Psoas muscle (tissue), 8 donors: Measurements from ENCODE around the gene WDHD1. TPM values are rescaled to one million over a fixed set of nuclear protein-coding genes. Genes with fewer than 3 reads are reported as not detected.

ENCODE experiments used
- ATAC-seq, 4 donors: fragments of 200-7000 bp; cut with Tn5 transposase; one replicate each; pipeline ENCODE4 v1.9.1; 2020; ENCODE audit warnings: moderate library complexity in 3 of 4, mild to moderate bottlenecking in 2 of 4
- DNase-seq, 2 donors: peaks; one replicate each; pipeline ENCODE4 v3.0.0-alpha.2; 2020
- H3K27ac ChIP-seq: fragments of 200-600 bp; one replicate; pipeline ENCODE4 v1.8.0; 2022
- H3K27me3 ChIP-seq, 3 donors: fragments of 200-600 bp in 1 of 3; one replicate each; pipeline versions ENCODE4 v1.6.1 to v1.8.0; 2013 to 2022; ENCODE audit warnings: low read length in 2 of 3, mild to moderate bottlenecking in 2 of 3, moderate library complexity in 1 of 3; ENCODE audit not compliant: insufficient read depth in 3 of 3
- H3K36me3 ChIP-seq, 2 donors: fragments of 200-600 bp in 1 of 2; one replicate each; pipeline versions ENCODE4 v1.6.1 to v1.8.0; 2013 to 2022; ENCODE audit warnings: low read depth in 1 of 2, mild to moderate bottlenecking in 1 of 2, moderate library complexity in 1 of 2; ENCODE audit not compliant: insufficient read depth in 1 of 2
- H3K4me1 ChIP-seq: fragments of 200-600 bp; one replicate; pipeline ENCODE4 v1.8.0; 2022
- H3K4me3 ChIP-seq: fragments of 200-600 bp; one replicate; pipeline ENCODE4 v1.8.0; 2022; ENCODE audit warnings: mild to moderate bottlenecking
- H3K9me3 ChIP-seq: fragments of 200-600 bp; one replicate; pipeline ENCODE4 v1.8.0; 2022
- WGBS, 3 donors: extraction: QIAGEN DNeasy Blood & Tissue Kit; methylation state at CpG; one replicate each; pipeline versions ENCODE4 v1.1.6 to v1.1.7; 2013; 5-methylcytosine and 5-hydroxymethylcytosine counted together
- intact Hi-C, 2 donors: fragments of 100-400 bp; cut with DNase I; formaldehyde crosslinking; loops; one replicate each; pipeline versions ENCODE4 v1.11.0 to v1.14.2; 2022
- polyA plus RNA-seq, 3 donors: library from polyadenylated mRNA; stranded (reverse); fragments of 200-250 nt; gene quantifications; one replicate each; pipeline ENCODE4 v1.2.3, GENCODE V29; 2013
- total RNA-seq, 4 donors: library from RNA; stranded (reverse); fragmentation: NEBNext Ultra II Directional in 2 of 4; extraction: Animal tissue kit (Norgen Biotek cat#: 25700) in 2 of 4; gene quantifications; one replicate each; pipeline versions ENCODE4 v1.2.1 to v1.2.4, GENCODE V29; 2021 to 2023
- TF ChIP-seq, protein P1 (sequence below): fragments of 200-600 bp; IDR thresholded peaks from one replicate; pipeline ENCODE4 v1.8.0; 2022; ENCODE audit warnings: antibody characterized with exemption
- donor health status: healthy with polysubstance abuse.
- donor health status: DM: no; HTN: no; CAD: no; lungs with moderate emphysema.
- donor health status: Bipolar disorder and iron deficiency.
- donor health status: healthy.
- donor health status: DM: yes; HTN: yes; CAD: no.
- donor health status: DM: no; HTN: no; CAD: no.
- donor health status: DM: no; HTN: no; CAD: no.
- donor health status: DM: yes; HTN: yes; CAD: no.

Gene WDHD1
- total and polyA plus RNA-seq, 7 donors, result 0.55 to 2.0 (median 0.95) TPM

DNA sequence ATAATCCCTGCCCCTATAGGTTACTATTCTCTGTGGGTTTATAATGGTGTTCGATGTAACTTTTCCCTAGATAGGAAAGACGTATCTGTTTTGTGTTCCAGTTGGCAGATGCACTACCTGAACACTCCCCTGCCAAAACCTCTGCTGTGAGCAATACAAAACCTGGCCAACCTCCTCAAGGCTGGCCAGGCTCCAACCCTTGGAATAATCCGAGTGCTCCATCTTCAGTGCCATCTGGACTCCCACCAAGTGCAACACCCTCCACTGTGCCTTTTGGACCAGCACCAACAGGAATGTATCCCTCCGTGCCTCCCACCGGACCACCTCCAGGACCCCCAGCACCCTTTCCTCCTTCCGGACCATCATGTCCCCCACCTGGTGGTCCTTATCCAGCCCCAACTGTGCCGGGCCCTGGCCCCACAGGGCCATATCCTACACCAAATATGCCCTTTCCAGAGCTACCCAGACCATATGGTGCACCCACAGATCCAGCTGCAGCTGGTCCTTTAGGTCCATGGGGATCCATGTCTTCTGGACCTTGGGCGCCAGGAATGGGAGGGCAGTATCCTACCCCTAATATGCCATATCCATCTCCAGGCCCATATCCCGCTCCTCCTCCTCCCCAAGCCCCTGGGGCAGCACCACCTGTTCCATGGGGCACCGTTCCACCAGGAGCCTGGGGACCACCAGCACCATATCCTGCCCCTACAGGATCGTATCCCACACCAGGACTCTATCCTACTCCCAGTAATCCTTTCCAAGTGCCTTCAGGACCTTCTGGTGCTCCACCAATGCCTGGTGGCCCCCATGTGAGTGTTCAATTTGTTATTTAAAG is 35.8 kb upstream of the WDHD1 start:
- TF ChIP-seq, protein P1, sequence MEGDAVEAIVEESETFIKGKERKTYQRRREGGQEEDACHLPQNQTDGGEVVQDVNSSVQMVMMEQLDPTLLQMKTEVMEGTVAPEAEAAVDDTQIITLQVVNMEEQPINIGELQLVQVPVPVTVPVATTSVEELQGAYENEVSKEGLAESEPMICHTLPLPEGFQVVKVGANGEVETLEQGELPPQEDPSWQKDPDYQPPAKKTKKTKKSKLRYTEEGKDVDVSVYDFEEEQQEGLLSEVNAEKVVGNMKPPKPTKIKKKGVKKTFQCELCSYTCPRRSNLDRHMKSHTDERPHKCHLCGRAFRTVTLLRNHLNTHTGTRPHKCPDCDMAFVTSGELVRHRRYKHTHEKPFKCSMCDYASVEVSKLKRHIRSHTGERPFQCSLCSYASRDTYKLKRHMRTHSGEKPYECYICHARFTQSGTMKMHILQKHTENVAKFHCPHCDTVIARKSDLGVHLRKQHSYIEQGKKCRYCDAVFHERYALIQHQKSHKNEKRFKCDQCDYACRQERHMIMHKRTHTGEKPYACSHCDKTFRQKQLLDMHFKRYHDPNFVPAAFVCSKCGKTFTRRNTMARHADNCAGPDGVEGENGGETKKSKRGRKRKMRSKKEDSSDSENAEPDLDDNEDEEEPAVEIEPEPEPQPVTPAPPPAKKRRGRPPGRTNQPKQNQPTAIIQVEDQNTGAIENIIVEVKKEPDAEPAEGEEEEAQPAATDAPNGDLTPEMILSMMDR, result no peak
- no peak overlapping the region for H3K27ac ChIP-seq
- WGBS, 3 donors, result 56 to 62% (median 58%) methylated on average over 11 of the region's 11 CpGs
- intact Hi-C loops, result no loop called here
- DNase-seq (peak in 1 of 2 donors; percentile 29), ATAC-seq (peak; percentile 58 to 79 (median 72))
- no peak overlapping the region for H3K4me3 ChIP-seq
- H3K9me3 ChIP-seq, result no peaks in the 10 kb centered on the region
- peaks cover 0 to 63% of the 10 kb centered on the region in 2 donors for H3K36me3 ChIP-seq
- peaks cover 13% of the 10 kb centered on the region for H3K4me1 ChIP-seq
- no peaks in the 10 kb centered on the region for H3K27me3 ChIP-seq

DNA sequence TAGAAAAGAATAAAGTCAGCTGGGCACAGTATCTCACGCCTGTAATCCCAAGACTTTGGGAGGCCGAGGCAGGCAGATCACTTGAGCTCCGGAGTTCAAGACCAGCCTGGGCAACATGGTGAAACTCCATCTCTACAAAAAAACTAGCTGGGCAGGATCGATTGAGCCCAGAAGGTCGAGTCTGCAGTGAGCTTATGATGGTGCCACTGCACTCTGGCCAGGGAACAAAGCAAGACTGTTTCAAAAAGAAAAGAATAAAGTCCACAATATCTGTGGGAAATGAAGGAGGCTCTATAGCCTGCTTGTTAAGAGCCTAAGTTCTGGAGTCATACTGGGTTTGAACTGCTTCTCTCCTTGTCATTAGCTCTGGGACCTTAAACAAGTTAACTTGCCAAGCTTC is 32.4 kb upstream of the WDHD1 start:
- H3K9me3 ChIP-seq, result no peaks in the 10 kb centered on the region
- no peak overlapping the region for H3K4me3 ChIP-seq
- ATAC-seq (no peak), DNase-seq (no peak)
- H3K4me1 ChIP-seq, result peaks cover 13% of the 10 kb centered on the region
- intact Hi-C loops, result loop anchor here in 1 of 2 donors (10.0 kb wide), 1 partner anchor 355 kb away; the partner anchor contains the start of gene ATG14
- TF ChIP-seq, protein P1, result no peak
- H3K27me3 ChIP-seq, result no peaks in the 10 kb centered on the region
- no peak overlapping the region for H3K27ac ChIP-seq
- H3K36me3 ChIP-seq, result peaks cover 0 to 38% of the 10 kb centered on the region in 2 donors
- 93 to 97% (median 95%) methylated on average over 5 of the region's 5 CpGs for WGBS, 3 donors

DNA sequence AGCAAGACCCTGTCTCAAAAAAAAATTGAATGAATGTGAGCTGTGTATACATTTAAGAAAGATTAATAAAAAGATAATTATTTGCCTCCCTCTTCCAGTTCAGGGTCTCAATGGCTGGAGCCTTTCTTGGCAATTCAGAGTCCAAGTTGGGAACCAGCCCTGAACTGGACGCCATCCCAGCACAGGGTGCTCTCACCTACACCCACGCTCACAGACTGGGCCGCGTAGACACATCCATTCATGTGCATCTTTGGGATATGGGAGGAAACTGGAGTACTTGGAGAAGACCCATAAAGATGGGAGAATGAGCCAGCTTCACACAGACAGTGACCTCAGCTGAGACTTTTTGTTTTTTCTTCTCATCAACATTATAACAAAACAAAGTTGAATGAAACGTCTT is 31.0 kb upstream of the WDHD1 start:
- peaks cover 15% of the 10 kb centered on the region for H3K4me1 ChIP-seq
- ATAC-seq (no peak), DNase-seq (no peak)
- no peak overlapping the region for H3K27ac ChIP-seq
- peaks cover 0 to 36% of the 10 kb centered on the region in 2 donors for H3K36me3 ChIP-seq
- TF ChIP-seq, protein P1, result no peak
- no peak overlapping the region for H3K4me3 ChIP-seq
- 66 to 95% (median 86%) methylated on average over 5 of the region's 5 CpGs for WGBS, 3 donors
- no peaks in the 10 kb centered on the region for H3K27me3 ChIP-seq
- intact Hi-C loops, result loop anchor here in 1 of 2 donors (10.0 kb wide), 1 partner anchor 357 kb away; the partner anchor contains the start of gene ATG14
- H3K9me3 ChIP-seq, result no peaks in the 10 kb centered on the region

DNA sequence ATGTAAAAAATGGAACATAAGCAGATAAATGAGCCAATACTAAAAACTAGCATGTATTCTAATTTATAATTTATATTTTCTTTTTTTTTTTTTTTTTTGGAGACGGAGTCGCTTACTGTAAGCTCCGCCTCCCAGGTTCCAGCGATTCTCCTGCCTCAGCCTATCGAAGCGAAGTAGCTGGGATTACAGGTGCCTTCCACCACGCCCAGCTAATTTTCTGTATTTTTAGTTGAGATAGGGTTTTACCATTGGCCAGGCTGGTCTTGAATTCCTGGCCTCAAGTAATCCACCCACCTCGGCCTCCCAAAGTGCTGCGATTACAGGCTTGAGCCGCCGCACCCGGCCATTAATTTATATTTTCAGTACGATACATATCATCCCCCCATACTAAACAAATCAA is 27.2 kb upstream of the WDHD1 start:
- H3K27ac ChIP-seq, result no peak overlapping the region
- H3K4me3 ChIP-seq, result no peak overlapping the region
- H3K4me1 ChIP-seq, result peaks cover 11% of the 10 kb centered on the region
- intact Hi-C loops, result loop anchor here in 1 of 2 donors (10.0 kb wide), 1 partner anchor 361 kb away; the partner anchor contains the start of gene ATG14
- 97 to 98% (median 97%) methylated on average over 13 of the region's 13 CpGs for WGBS, 3 donors
- TF ChIP-seq, protein P1, result no peak
- DNase-seq (no peak), ATAC-seq (no peak)
- no peaks in the 10 kb centered on the region for H3K27me3 ChIP-seq
- H3K36me3 ChIP-seq, result peaks cover 0 to 26% of the 10 kb centered on the region in 2 donors
- no peaks in the 10 kb centered on the region for H3K9me3 ChIP-seq
